SH-SY5Y (cell line): ENCODE measurements around the gene SMOC1.

Experiments used
- GATA2 ChIP-seq: IDR thresholded peaks from 2 replicates; pipeline ENCODE4 v1.6.1; 2011; ENCODE audit warnings: mild to moderate bottlenecking, low read depth, low read length
- GATA3 ChIP-seq: IDR thresholded peaks from 2 replicates; pipeline ENCODE4 v1.6.1; 2011; ENCODE audit warnings: low read depth, mild to moderate bottlenecking, low read length, moderate library complexity

Gene SMOC1

GRCh38 chr14:69879175-69880043 lies at the start of gene SMOC1:
SMOC1 (plus strand) TSS chr14:69879416; CDS start chr14:69879679, 263 bp downstream.
- no peak for TF ChIP-seq GATA3
- no peak for TF ChIP-seq GATA2

- TF ChIP-seq GATA2 = no peak
- no peak for TF ChIP-seq GATA3
Observed at GRCh38 chr14:69838881-69839416, 40.3 kb upstream of the SMOC1 start.

DNA sequence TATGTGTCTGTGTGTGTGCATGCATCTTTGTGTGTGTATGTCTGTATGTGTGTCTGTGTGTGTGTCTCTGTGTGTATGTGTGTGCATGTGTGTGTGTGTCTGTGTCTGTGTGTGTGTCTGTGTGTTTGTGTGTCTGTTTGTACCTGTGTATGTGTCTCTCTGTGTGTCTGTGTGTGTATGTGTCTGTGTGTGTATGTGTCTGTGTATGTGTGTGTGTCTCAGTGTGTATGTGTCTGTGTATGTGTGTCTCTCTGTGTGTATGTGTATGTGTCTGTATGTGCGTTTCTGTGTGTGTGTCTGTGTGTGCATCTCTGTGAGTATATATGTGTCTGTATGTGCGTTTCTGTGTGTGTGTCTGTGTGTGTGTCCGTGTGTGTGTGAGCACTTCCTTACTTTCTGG lies 39.6 kb upstream of the SMOC1 start:
- TF ChIP-seq GATA2 = no peak
- no peak for TF ChIP-seq GATA3

- TF ChIP-seq GATA3 (no peak), GATA2 (no peak)
Observed at GRCh38 chr14:69841656-69842055, 37.6 kb upstream of the SMOC1 start.

DNA sequence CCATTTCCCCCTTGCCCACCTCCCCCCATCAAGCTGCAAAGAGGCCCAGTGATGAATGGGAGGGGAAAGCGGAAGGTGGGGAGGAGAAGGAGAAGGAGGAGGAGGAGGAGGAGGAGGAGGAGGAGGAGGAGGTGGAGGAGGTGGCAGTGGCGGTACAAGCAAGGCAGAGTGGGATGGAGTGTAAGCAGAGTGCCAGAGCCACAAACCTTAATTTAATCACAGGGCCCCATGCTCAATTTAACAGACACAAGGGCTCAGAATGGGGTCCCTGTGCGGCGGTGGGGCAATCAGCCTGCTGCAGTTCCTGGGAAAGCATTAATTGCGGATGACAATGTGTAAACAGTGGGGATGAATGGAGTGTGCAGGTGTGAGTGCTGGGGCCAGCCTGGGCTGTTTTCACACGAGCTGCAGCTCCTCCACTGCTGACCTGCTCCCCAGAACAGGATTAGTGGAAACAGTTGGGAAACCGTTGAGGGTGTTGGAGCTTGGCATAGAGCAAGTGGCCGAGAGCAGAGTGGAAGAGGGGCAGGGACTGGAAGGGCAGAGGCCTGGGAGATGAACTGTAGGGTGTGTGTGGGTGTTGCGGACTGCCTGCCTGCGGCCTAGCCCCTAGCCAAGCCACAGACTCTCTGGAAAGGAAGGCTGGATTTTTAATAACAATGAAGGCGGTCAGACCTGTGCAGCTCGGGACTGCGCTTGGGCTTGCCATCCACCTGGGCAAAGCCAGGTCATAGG lies 36.4 kb upstream of the SMOC1 start:
- no peak for TF ChIP-seq GATA3
- no peak for TF ChIP-seq GATA2

DNA sequence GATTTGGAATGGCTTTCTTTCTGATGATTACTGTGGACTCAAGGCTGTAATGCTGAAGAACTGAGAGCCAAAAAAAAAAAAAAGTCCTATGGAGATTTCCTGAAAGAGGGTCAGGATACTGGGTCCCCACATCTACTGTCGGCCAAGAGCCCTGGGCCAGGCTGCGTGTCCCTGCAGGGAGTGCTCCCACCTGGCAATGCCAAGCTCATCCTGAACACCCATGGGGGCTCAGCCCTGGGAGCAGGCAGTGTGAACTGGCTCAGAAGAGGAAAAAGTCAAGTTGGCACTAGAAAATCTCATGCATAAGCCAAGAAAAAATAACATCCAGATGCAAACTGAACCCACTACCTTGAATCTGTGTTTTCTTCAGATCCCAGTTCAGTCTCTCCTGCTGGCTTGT lies 35.0 kb upstream of the SMOC1 start:
- TF ChIP-seq GATA2 = no peak
- no peak for TF ChIP-seq GATA3

DNA sequence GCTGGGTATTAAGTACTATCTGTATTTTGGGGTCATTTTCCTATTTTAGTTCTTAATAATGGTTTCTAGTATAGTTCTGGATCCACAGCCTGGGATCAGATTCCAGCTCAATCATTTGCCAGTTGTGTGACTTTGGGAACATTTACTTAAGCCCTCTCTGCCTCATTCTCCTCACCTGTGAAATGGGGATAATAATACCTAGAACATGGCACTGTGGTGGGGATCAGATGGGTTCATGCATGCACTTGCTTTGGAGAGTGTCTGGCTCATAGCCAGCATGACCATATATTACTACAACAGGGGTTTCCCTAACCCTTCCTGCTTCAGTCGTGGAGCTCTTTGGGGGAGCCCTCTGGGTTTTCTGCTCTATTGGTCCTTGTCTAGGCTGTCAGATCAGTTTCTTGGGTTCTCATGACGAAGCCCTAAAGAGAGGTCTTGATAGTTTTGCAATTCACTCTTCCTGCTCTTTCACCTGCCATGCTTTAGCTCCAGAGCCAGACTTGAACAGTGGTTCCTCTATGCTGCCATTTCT lies 34.1 kb upstream of the SMOC1 start:
- TF ChIP-seq GATA3 (no peak), GATA2 (no peak)

GRCh38 chr14:69845787-69846186 lies 33.4 kb upstream of the SMOC1 start:
- TF ChIP-seq GATA3 (no peak), GATA2 (no peak)

DNA sequence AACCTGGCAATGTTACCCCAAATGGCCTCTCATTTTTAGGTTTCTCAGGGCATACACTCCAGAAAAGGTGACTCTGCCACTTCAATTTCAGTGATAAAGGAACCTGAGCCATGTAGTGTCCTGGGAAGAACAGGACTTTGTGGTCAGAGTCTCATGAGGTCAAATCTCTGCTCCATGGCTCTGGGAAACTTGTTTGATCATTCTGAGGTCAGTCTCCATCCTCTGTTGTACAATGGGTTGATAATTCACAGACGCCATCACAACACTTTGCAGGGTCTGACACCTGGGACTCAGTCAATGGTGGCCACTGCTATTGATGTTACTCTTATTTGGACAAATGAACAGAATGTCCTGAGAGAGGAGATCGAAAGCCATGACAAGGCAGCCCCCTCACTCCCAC lies 31.1 kb upstream of the SMOC1 start:
- TF ChIP-seq GATA2 (no peak), GATA3 (no peak)

DNA sequence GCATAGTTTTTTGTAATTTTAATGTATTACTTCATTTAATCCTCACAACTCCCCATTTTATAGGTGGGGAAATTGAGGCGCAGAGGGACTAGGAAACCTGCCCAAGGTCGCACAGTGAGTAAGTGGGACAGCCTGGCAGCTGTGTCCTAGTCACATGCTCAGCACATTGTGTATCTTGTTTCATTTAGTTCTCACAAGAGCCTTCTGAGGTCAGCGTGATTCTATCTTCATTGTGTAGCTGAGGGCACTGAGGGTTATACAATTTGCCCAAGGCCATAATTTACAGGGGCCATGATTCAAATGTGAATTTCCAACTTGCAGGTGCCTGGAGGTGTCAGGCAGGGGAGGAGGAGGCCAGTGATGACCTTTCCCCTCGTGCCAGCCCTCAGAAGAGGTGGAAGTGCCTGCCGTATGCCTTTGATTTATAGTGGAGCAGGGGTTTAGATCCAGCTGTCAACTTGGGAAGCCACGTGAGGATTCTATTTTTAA lies 30.3 kb upstream of the SMOC1 start:
- TF ChIP-seq GATA3 = no peak
- TF ChIP-seq GATA2 = no peak

DNA sequence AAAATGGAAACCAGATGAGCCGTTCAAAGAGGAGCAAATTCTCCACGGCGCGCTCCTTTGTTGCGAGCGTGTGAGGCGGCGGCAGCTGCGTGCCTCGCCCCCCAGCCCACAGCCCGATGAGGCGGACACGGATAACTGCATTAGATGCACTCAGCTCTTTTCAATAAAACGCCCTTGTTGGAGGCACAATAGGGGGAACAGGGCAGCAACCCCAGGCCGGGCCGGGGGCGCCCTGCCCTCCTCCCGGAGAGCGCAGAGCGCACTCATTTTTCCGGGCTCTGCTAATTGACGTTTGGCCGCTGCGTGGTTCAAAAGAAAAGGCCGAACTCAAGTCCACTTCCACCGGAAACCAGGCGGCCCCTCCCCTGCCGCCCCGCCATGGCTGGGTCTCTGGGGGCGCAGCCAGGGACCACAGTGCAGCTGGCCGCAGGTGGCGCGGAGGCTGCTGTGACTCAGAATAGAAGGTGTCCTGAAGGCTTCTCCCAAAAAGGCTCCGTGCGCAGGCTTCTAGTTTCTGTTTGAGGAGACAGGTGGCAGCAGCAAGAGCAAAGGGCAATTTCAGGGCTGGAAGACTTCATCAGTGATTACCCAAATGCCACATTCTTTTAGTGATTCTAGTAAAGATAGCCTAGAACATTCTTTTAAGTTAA lies 29.0 kb upstream of the SMOC1 start:
- no peak for TF ChIP-seq GATA2
- TF ChIP-seq GATA3 = no peak

- TF ChIP-seq GATA3 (no peak), GATA2 (no peak)
Observed at GRCh38 chr14:69850736-69851112, 28.5 kb upstream of the SMOC1 start.

DNA sequence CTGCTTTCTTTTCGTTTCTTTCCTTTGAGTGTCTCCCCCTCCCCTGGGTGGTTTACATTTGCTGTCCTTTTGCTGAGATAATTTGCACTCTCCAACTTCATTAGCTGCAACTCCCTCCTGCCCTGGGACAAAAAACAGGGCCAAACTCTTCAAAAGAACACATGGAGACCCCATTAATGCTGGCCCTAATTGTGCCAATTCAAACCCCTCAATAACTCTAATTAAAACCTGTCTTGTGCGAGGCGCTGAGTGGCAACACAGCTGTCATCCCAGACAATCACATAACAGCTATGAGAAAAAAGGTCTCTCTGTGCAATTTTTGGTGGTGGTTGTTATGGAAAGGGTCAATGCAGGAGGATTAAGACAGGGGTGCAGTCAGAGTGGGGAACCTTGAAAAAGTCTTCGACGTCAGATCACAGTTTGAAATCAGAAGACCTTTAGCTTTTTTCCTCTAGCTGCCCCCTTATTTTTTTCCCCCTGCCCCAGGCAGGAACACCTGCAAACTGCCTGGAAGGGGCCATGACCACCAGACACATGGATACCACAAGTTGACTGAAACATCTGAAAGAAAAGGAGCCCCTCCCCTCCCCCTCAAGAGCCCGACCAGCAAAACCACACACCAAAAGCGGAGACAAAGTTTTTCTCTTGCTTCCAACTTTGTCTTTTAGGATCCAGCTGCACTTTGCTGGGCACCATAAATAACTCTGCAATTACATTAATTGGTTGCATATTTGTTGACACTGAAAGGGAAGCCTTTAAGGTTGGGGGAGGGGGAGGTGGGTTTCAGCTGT lies 26.5 kb upstream of the SMOC1 start:
- TF ChIP-seq GATA2 = no peak
- TF ChIP-seq GATA3 = no peak
